K562 (cell line): ENCODE measurements around the gene RXRB. TPM values are rescaled to one million over a fixed set of nuclear protein-coding genes. Genes with fewer than 3 reads are reported as not detected.

Experiments used
- ATAC-seq: fragments of 200-7000 bp; cut with Tn5 transposase; 3 replicates; pipeline ENCODE4 v1.9.1; 2020; ENCODE audit warnings: moderate library complexity
- BruUV-seq: library from RNA; stranded (reverse); fragments of 400-500 nt; replicated peaks from 2 replicates; lab custom pipeline; 2021; lab: Mats Ljungman, UMichigan
- CTCF ChIA-PET: fragments of 300-600 bp; formaldehyde crosslinking; extraction: SDS; loops from one replicate; lab custom pipeline; 2021; ENCODE audit warnings: low intra/inter-chr PET ratio; lab: Yijun Ruan, JAX
- POLR2A ChIA-PET: fragments of 300-600, 350-650 bp; sonication (Branson Sonifier 250); formaldehyde crosslinking; extraction: SDS; loops from one replicate; lab custom pipeline; 2021; ENCODE audit warnings: antibody characterized with exemption, inconsistent platforms; lab: Yijun Ruan, JAX
- DNase-seq, 4 experiments: peaks; one replicate each; pipeline versions ENCODE4 v3.0.0 to v3.0.0-alpha.2; 2011 to 2018; ENCODE audit warnings: low spot score in 3 of 4, mixed read lengths in 3 of 4; ENCODE audit errors: extremely low read depth in 1 of 4
- FAIRE-seq: peaks from 2 replicates; lab custom pipeline; 2011; peaks lifted over from hg19 to GRCh38; lab: Jason Lieb, UNC
- H2AFZ ChIP-seq: 2 replicates; pipeline ENCODE4 v1.6.0; 2011; ENCODE audit warnings: low read depth, low read length, control low read depth, inconsistent platforms
- H3K27ac ChIP-seq: fragments of 200-600 bp; 3 replicates; pipeline ENCODE4 v1.8.0; 2011; ENCODE audit warnings: low read depth, mild to moderate bottlenecking, control low read depth, inconsistent platforms, low read length, moderate library complexity, mixed read lengths; ENCODE audit errors: extremely low read depth
- H3K27me3 ChIP-seq, 2 experiments: fragments of 300-600 bp in 1 of 2; 2 replicates in 1 of 2; 3 replicates in 1 of 2; pipeline versions ENCODE4 v1.6.0 to v1.8.0; 2011; ENCODE audit warnings: inconsistent platforms in 2 of 2, low read length in 2 of 2, mild to moderate bottlenecking in 1 of 2, mixed read lengths in 1 of 2, moderate library complexity in 1 of 2; ENCODE audit not compliant: control insufficient read depth in 2 of 2, insufficient read depth in 2 of 2
- H3K36me3 ChIP-seq: fragments of 300-600 bp; 3 replicates; pipeline ENCODE4 v1.8.0; 2011; ENCODE audit warnings: mild to moderate bottlenecking, low read length, inconsistent platforms; ENCODE audit not compliant: control insufficient read depth, insufficient read depth
- H3K4me1 ChIP-seq, 2 experiments: fragments of 200-600 bp in 1 of 2; replicated peaks in 1 of 2; 2 replicates in 1 of 2; 3 replicates in 1 of 2; pipeline versions ENCODE4 v1.5.1 to v1.8.0; 2011; ENCODE audit warnings: inconsistent platforms in 2 of 2, low read length in 2 of 2, mild to moderate bottlenecking in 1 of 2, mixed read lengths in 1 of 2, moderate library complexity in 1 of 2; ENCODE audit not compliant: control insufficient read depth in 2 of 2, insufficient read depth in 2 of 2
- H3K4me2 ChIP-seq: 2 replicates; pipeline ENCODE4 v1.6.1; 2011; ENCODE audit warnings: low read length, control low read depth, inconsistent platforms, mixed read lengths; ENCODE audit not compliant: insufficient read depth
- H3K4me3 ChIP-seq: fragments of 200-600 bp; sonication (generic), shearing (Covaris generic); 2 replicates; pipeline ENCODE4 v1.5.1; 2016; ENCODE audit warnings: control low read depth, inconsistent platforms
- H3K79me2 ChIP-seq: fragments of 200-600 bp; 3 replicates; pipeline ENCODE4 v1.8.0; 2011; ENCODE audit warnings: low read length, inconsistent platforms; ENCODE audit not compliant: control insufficient read depth, insufficient read depth
- H3K9ac ChIP-seq, 2 experiments: 2 replicates each; pipeline versions ENCODE4 v1.6.0 to v1.6.1; 2011; ENCODE audit warnings: low read depth in 2 of 2, low read length in 2 of 2, control low read depth in 1 of 2, inconsistent platforms in 1 of 2, mild to moderate bottlenecking in 1 of 2, mixed read lengths in 1 of 2; ENCODE audit not compliant: insufficient read depth in 1 of 2
- H3K9me1 ChIP-seq: one replicate; pipeline ENCODE4 v1.6.0; 2011; ENCODE audit warnings: inconsistent platforms, mild to moderate bottlenecking, low read length, moderate library complexity; ENCODE audit not compliant: control insufficient read depth, insufficient read depth
- H3K9me3 ChIP-seq: replicated peaks from 2 replicates; pipeline ENCODE4 v1.5.1; 2011; ENCODE audit warnings: low read depth, low read length, inconsistent platforms; ENCODE audit not compliant: control insufficient read depth, insufficient read depth
- H4K20me1 ChIP-seq: replicated peaks from 2 replicates; pipeline ENCODE4 v1.6.1; 2011; ENCODE audit warnings: low read length, inconsistent platforms, mixed read lengths; ENCODE audit not compliant: control insufficient read depth, insufficient read depth
- ASH1L ChIP-seq: fragments of 450-650 bp; IDR thresholded peaks from 2 replicates; pipeline ENCODE4 v1.6.1; 2018; ENCODE audit warnings: borderline replicate concordance, mild to moderate bottlenecking, low read depth; ENCODE audit not compliant: partially characterized antibody
- IRF9 ChIP-seq: fragments of 450-650 bp; IDR thresholded peaks from 2 replicates; pipeline ENCODE4 v1.6.1; 2016; ENCODE audit warnings: missing biosample characterization, missing genetic modification characterization
- MTA2 ChIP-seq: fragments of 450-650 bp; IDR thresholded peaks from 2 replicates; pipeline ENCODE4 v1.6.1; 2016; ENCODE audit warnings: low read depth
- NFE2L1 ChIP-seq: fragments of 450-650 bp; IDR thresholded peaks from 2 replicates; pipeline ENCODE4 v1.6.1; 2016; ENCODE audit warnings: missing genetic modification characterization, low read depth, mild to moderate bottlenecking, missing compliant biosample characterization, moderate library complexity, borderline replicate concordance
- NFIC ChIP-seq: fragments of 450-650 bp; IDR thresholded peaks from 2 replicates; pipeline ENCODE4 v1.6.1; 2017; ENCODE audit warnings: mild to moderate bottlenecking, inconsistent platforms
- PKNOX1 ChIP-seq: fragments of 450-650 bp; IDR thresholded peaks from 2 replicates; pipeline ENCODE4 v1.6.1; 2016
- RNF2 ChIP-seq: sonication (generic); IDR thresholded peaks from 2 replicates; pipeline ENCODE4 v1.6.1; 2016
- XRCC3 ChIP-seq: fragments of 450-650 bp; IDR thresholded peaks from 2 replicates; pipeline ENCODE4 v1.6.1; 2017; ENCODE audit warnings: mild to moderate bottlenecking, moderate library complexity
- ZBTB26 ChIP-seq: fragments of 450-650 bp; formaldehyde crosslinking; IDR thresholded peaks from 2 replicates; pipeline ENCODE4 v1.4.0; 2022; ENCODE audit warnings: missing genetic modification characterization
- WGBS: fragments of 100-300 bp; shearing (Covaris generic); methylation state at CpG from one replicate; pipeline ENCODE4 v1.1.6; 2016; ENCODE audit warnings: low coverage, mixed read lengths; ENCODE audit not compliant: insufficient coverage; ENCODE audit errors: missing lambda C conversion rate; 5-methylcytosine and 5-hydroxymethylcytosine counted together
- in situ Hi-C: fragments of 300-500 bp; cut with MboI; formaldehyde crosslinking; loops from 4 replicates; pipeline ENCODE4 v1.15.0; 2018; ENCODE audit warnings: inconsistent platforms, mixed read lengths
- intact Hi-C: fragments of 100-400 bp; cut with micrococcal nuclease; formaldehyde crosslinking; loops from 2 replicates; pipeline ENCODE4 v1.14.2; 2022
- polyA plus RNA-seq, 8 experiments: library from polyadenylated mRNA; depleted of rRNA in 4 of 8; stranded (reverse) in 5 of 8; unstranded in 3 of 8; fragments of >200 nt; fragmentation: Nextera tagmentation in 2 of 8; fragmentation: Illumina TruSeq in 1 of 8; extraction: Ambion mirVana in 2 of 8; extraction: Trizol in 1 of 8; gene quantifications; 2 replicates each; pipeline versions ENCODE4 v1.2.1 to v1.2.3, GENCODE V29; 2011 to 2014; ENCODE audit warnings: inconsistent platforms in 1 of 8, missing spikeins in 1 of 8
- total RNA-seq, 7 experiments: library from RNA; depleted of rRNA in 6 of 7; stranded (reverse); fragments of >200 nt in 6 of 7; fragmentation: Illumina TruSeq in 2 of 7; extraction: Trizol in 2 of 7; gene quantifications; 2 replicates each; pipeline versions ENCODE4 v1.2.1 to v1.2.3, GENCODE V29; 2011 to 2021; ENCODE audit warnings: low replicate concordance in 1 of 7

Gene RXRB
- total and polyA plus RNA-seq, 9 of the 15 experiments (the other 6 are each of a cell fraction or from before 2014, with no cell fraction given) = 0.76 to 35.5 (median 18.4) TPM

GRCh38 chr6:33169291-33170175, 30.9 kb downstream of the RXRB start:
- Histone ChIP-seq H3K9ac (peak overlapping the region in 1 of 2 experiments; percentile 63; a peak in 1 of 4 replicates), H3K9me3 (no peaks in the 10 kb centered on the region), H3K4me2 (no peak overlapping the region), H3K9me1 (no peaks in the 10 kb centered on the region), H3K36me3 (no peaks in the 10 kb centered on the region), H2AFZ (no peak overlapping the region), H3K79me2 (no peaks in the 10 kb centered on the region), H3K27me3 (peaks cover 5 to 27% of the 10 kb centered on the region in 2 experiments; a peak in 3 of 5 replicates)
- intact Hi-C loops = no loop called here
- BruUV-seq = no TSS peak
- POLR2A ChIA-PET = interaction anchor here (0.6 to 1.1 kb wide), 2 partner anchors 8 to 80 kb away, joined by 3 to 4 read pairs; no protein-coding TSS in a partner anchor
- TF ChIP-seq PKNOX1 (peak; percentile 42; the same call in 1 of the 2 replicates), RNF2 (no peak), IRF9 (no peak), ASH1L (no peak), ZBTB26 (no peak), NFIC (peak; percentile 95), MTA2 (no peak), XRCC3 (no peak), NFE2L1 (tag) (no peak)
- TF ChIP-seq, all 486 proteins: peak for 2
- Histone ChIP-seq H3K4me1 (peaks cover 0 to 11% of the 10 kb centered on the region in 2 experiments; a peak in 1 of 5 replicates), H3K27ac (no peak overlapping the region), H4K20me1 (peaks cover 4% of the 10 kb centered on the region; the same call in 1 of the 2 replicates), H3K4me3 (no peak overlapping the region)
- 12% methylated on average over 10 of the region's 10 CpGs for WGBS
- DNase-seq (no peak), ATAC-seq (no peak), FAIRE-seq (no peak)
- CTCF ChIA-PET = no interaction called here
- in situ Hi-C loops = no loop called here
